Trophoblast cell (in vitro differentiated cells and primary cell): ENCODE results near the gene MACROD2.

Experiments
- DNase-seq, 2 donors: peaks; one replicate each; pipeline ENCODE4 v3.0.0-alpha.2; 2016
- H2AFZ ChIP-seq: 2 replicates; pipeline ENCODE4 v1.6.1; 2013; ENCODE audit warnings: low read length, moderate library complexity, mild to moderate bottlenecking; ENCODE audit not compliant: insufficient read depth, poor library complexity
- H2AK5ac ChIP-seq: 2 replicates; pipeline ENCODE4 v1.6.1; 2013; ENCODE audit warnings: mild to moderate bottlenecking, low read length
- H2BK120ac ChIP-seq: 2 replicates; pipeline ENCODE4 v1.6.1; 2013; ENCODE audit warnings: low read length, mild to moderate bottlenecking, moderate library complexity; ENCODE audit not compliant: insufficient read depth, poor library complexity
- H2BK12ac ChIP-seq: 2 replicates; pipeline ENCODE4 v1.6.1; 2013; ENCODE audit warnings: mild to moderate bottlenecking, low read length, moderate library complexity
- H2BK5ac ChIP-seq: 2 replicates; pipeline ENCODE4 v1.6.1; 2013; ENCODE audit warnings: low read length, low read depth, moderate library complexity, mild to moderate bottlenecking; ENCODE audit not compliant: poor library complexity
- H3K14ac ChIP-seq: 2 replicates; pipeline ENCODE4 v1.6.1; 2013; ENCODE audit warnings: mild to moderate bottlenecking, low read length
- H3K18ac ChIP-seq: 2 replicates; pipeline ENCODE4 v1.6.1; 2013; ENCODE audit warnings: mild to moderate bottlenecking, low read length
- H3K23ac ChIP-seq: 2 replicates; pipeline ENCODE4 v1.6.1; 2013; ENCODE audit warnings: low read length
- H3K27ac ChIP-seq: 2 replicates; pipeline ENCODE4 v1.5.1; 2013; ENCODE audit warnings: low read depth, mild to moderate bottlenecking, inconsistent platforms, low read length, moderate library complexity
- H3K27me3 ChIP-seq: 2 replicates; pipeline ENCODE4 v1.6.1; 2013; ENCODE audit warnings: inconsistent platforms, mild to moderate bottlenecking, low read length, moderate library complexity; ENCODE audit not compliant: insufficient read depth
- H3K36me3 ChIP-seq, 2 experiments: 1 replicate in 1 of 2; 2 replicates in 1 of 2; pipeline ENCODE4 v1.6.1; 2013; ENCODE audit warnings: low read length in 2 of 2, mild to moderate bottlenecking in 2 of 2, moderate library complexity in 1 of 2; ENCODE audit not compliant: insufficient read depth in 2 of 2, control insufficient read depth in 1 of 2
- H3K4ac ChIP-seq: 2 replicates; pipeline ENCODE4 v1.6.1; 2013; ENCODE audit warnings: low read depth, mild to moderate bottlenecking, low read length, moderate library complexity
- H3K4me1 ChIP-seq, 2 experiments: 1 replicate in 1 of 2; 2 replicates in 1 of 2; pipeline ENCODE4 v1.6.1; 2013; ENCODE audit warnings: low read length in 2 of 2, mild to moderate bottlenecking in 2 of 2, moderate library complexity in 1 of 2; ENCODE audit not compliant: insufficient read depth in 2 of 2, control insufficient read depth in 1 of 2
- H3K4me2 ChIP-seq: 2 replicates; pipeline ENCODE4 v1.6.1; 2013; ENCODE audit warnings: inconsistent platforms, mild to moderate bottlenecking, low read length, moderate library complexity
- H3K4me3 ChIP-seq: 2 replicates; pipeline ENCODE4 v1.5.1; 2013; ENCODE audit warnings: mild to moderate bottlenecking, low read depth, low read length, inconsistent platforms
- H3K79me1 ChIP-seq: one replicate; pipeline ENCODE4 v1.6.1; 2013; ENCODE audit warnings: low read length
- H3K79me2 ChIP-seq: 2 replicates; pipeline ENCODE4 v1.6.1; 2013; ENCODE audit warnings: low read length, mild to moderate bottlenecking; ENCODE audit not compliant: control insufficient read depth, insufficient read depth, poor library complexity
- H3K9ac ChIP-seq: 2 replicates; pipeline ENCODE4 v1.6.1; 2013; ENCODE audit warnings: mild to moderate bottlenecking, low read length
- H3K9me3 ChIP-seq: 2 replicates; pipeline ENCODE4 v1.6.1; 2013; ENCODE audit warnings: low read depth, mild to moderate bottlenecking, control low read depth, inconsistent platforms, low read length; ENCODE audit not compliant: insufficient read depth
- H4K12ac ChIP-seq: 2 replicates; pipeline ENCODE4 v1.6.1; 2013; ENCODE audit warnings: low read depth, mild to moderate bottlenecking, low read length, moderate library complexity
- H4K8ac ChIP-seq: 2 replicates; pipeline ENCODE4 v1.6.1; 2013; ENCODE audit warnings: low read depth, mild to moderate bottlenecking, low read length, moderate library complexity
- H4K91ac ChIP-seq: one replicate; pipeline ENCODE4 v1.6.1; 2013; ENCODE audit warnings: low read depth, mild to moderate bottlenecking, low read length, moderate library complexity
- WGBS: extraction: QIAGEN DNeasy Blood & Tissue Kit; methylation state at CpG from one replicate; pipeline ENCODE4 v1.1.7; 2013; ENCODE audit warnings: missing lambda C conversion rate; ENCODE audit not compliant: insufficient read length, insufficient coverage; ENCODE audit errors: extremely low coverage; 5-methylcytosine and 5-hydroxymethylcytosine counted together

Gene MACROD2

DNA sequence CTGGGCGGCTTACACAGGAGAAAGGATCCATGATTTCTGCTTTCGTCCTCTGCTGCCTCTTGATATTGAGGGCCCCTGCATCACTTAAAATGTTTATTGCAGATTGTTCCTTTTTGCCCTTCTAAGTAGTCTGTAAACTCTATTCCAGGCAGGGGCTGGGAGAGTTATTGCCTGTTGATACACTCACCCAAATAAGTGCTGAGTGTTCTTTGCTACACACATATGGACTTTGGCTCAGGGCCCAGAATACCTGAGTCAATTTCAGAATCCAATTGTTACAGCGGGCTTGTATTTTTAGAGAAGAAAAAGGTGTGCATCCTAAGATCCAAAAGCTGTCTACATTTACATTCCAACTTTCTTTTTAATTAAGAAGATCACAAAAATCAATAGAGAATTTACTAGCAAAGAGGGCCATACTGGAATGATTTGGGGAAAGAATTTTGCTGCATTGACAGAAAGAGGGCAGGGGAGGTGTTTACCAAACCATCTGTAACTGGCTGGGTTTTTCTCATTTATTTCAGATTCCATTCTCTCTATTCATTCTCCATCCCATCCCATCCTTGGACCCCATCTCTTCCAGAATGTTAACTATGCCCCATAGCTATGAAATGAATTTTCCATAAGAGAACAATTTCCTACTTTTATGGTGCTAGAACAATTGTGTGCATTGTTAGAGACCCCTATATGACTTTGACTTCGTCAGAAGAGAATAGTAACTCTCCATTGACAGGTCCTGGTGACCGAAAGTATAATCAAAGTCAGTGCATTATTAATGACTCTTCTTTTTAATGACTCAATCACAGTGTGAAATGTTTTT is 1302.0 kb downstream of the MACROD2 start:
- no CpG with 5 or more reads among the region's 5 CpGs for WGBS
- Histone ChIP-seq H3K27me3 (no peaks in the 10 kb centered on the region), H3K4me2 (no peak overlapping the region), H2BK120ac (no peak overlapping the region), H3K9me3 (no peaks in the 10 kb centered on the region), H2BK5ac (no peak overlapping the region), H3K4me3 (no peak overlapping the region), H3K4ac (no peak overlapping the region), H3K36me3 (no peaks in the 10 kb centered on the region), H3K9ac (no peak overlapping the region), H3K4me1 (no peaks in the 10 kb centered on the region), H2AK5ac (no peak overlapping the region), H2AFZ (no peak overlapping the region), H3K18ac (no peak overlapping the region), H4K12ac (no peak overlapping the region), H3K79me2 (no peaks in the 10 kb centered on the region), H3K14ac (no peak overlapping the region), H3K79me1 (no peaks in the 10 kb centered on the region), H2BK12ac (no peak overlapping the region), H3K27ac (no peak overlapping the region), H4K91ac (no peak overlapping the region), H4K8ac (no peak overlapping the region), H3K23ac (no peak overlapping the region)
- no peak for DNase-seq

DNA sequence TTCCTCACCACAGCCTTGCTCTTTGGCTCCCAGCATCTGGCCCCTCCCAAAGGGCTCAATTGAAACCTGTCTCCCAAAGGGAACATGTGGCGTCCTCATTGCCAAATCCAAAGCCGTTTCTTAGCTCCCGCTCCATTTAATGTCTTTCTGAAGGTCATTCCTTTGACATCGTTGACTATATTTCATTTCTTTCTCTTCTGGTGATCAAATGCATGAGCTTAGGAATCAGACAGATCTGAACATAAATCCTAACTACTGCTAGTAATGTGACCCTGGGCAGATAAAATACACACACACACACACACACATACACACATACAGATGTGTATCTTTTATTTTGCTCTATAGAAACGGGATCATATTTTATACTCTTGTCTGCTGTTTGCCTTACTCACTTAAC is 1306.8 kb downstream of the MACROD2 start:
- Histone ChIP-seq H3K9ac (no peak overlapping the region), H3K14ac (no peak overlapping the region), H2BK120ac (no peak overlapping the region), H3K4me2 (no peak overlapping the region), H3K36me3 (no peaks in the 10 kb centered on the region), H2AFZ (no peak overlapping the region), H2BK5ac (no peak overlapping the region), H3K4me1 (no peaks in the 10 kb centered on the region), H3K79me2 (no peaks in the 10 kb centered on the region), H4K8ac (no peak overlapping the region), H3K79me1 (no peaks in the 10 kb centered on the region), H4K91ac (no peak overlapping the region), H3K27me3 (no peaks in the 10 kb centered on the region), H3K18ac (no peak overlapping the region), H2AK5ac (no peak overlapping the region), H3K4ac (no peak overlapping the region), H2BK12ac (no peak overlapping the region), H4K12ac (no peak overlapping the region), H3K27ac (no peak overlapping the region), H3K4me3 (no peak overlapping the region), H3K23ac (no peak overlapping the region), H3K9me3 (no peaks in the 10 kb centered on the region)
- DNase-seq = no peak
- WGBS = no CpG with 5 or more reads among the region's 5 CpGs

DNA sequence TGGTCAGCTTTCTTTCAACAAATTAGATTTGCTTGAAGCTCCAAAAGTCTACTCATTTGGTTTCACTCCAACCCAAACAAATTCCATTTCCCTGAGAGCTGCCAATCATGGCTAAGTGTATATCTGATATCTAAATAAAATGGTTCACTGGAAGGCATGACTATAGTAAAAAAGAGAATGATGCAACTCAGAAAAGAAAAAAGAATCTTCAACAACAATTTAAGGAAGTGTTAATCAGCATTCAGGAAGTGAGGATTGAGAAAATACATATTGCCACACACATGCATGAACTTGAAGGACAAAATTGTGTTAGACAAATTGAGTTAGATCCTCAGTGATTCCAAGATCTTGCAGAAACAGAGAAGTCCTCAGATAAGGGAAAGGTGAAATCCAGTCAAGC is 1315.0 kb downstream of the MACROD2 start:
- Histone ChIP-seq H4K91ac (no peak overlapping the region), H2AFZ (no peak overlapping the region), H3K27me3 (no peaks in the 10 kb centered on the region), H2BK120ac (no peak overlapping the region), H3K9me3 (no peaks in the 10 kb centered on the region), H3K4ac (no peak overlapping the region), H3K23ac (no peak overlapping the region), H4K8ac (no peak overlapping the region), H3K36me3 (no peaks in the 10 kb centered on the region), H2BK12ac (no peak overlapping the region), H3K79me2 (no peaks in the 10 kb centered on the region), H2AK5ac (no peak overlapping the region), H3K18ac (no peak overlapping the region), H3K9ac (no peak overlapping the region), H4K12ac (no peak overlapping the region), H3K4me3 (no peak overlapping the region), H3K14ac (no peak overlapping the region), H3K27ac (no peak overlapping the region), H3K79me1 (no peaks in the 10 kb centered on the region), H3K4me1 (no peaks in the 10 kb centered on the region), H3K4me2 (no peak overlapping the region), H2BK5ac (no peak overlapping the region)
- peak in 1 of 2 donors; percentile 3 for DNase-seq

DNA sequence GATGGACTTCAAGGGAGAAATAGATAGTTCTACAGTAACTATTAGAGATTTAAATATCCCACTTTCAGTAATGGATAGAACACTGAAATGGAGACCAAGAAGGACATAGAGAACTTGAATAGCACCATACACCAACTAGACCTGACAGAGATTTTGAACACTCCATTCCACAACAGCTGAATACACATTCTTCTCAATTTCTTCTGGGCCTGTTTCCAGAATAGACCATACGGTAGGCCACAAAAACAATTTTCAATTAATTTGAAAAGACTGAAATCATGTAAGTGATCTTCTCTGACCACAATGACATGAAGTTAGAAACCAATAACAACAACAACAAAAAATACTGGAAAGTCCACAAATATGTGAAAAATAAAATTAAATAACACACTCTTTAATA is 1321.2 kb downstream of the MACROD2 start:
- no peaks in the 10 kb centered on the region for H3K27me3 ChIP-seq
- no peaks in the 10 kb centered on the region for H3K79me2 ChIP-seq
- H3K9ac ChIP-seq = no peak overlapping the region
- H2AK5ac ChIP-seq = no peak overlapping the region
- H3K23ac ChIP-seq = no peak overlapping the region
- H2AFZ ChIP-seq = no peak overlapping the region
- H3K4me3 ChIP-seq = no peak overlapping the region
- H3K4me2 ChIP-seq = no peak overlapping the region
- no peak overlapping the region for H3K27ac ChIP-seq
- no peak overlapping the region for H2BK120ac ChIP-seq
- no peak overlapping the region for H4K91ac ChIP-seq
- H4K12ac ChIP-seq = no peak overlapping the region
- no peak overlapping the region for H2BK12ac ChIP-seq
- no CpG with 5 or more reads among the region's 1 CpG for WGBS
- no peak for DNase-seq
- H2BK5ac ChIP-seq = no peak overlapping the region
- H4K8ac ChIP-seq = no peak overlapping the region
- no peaks in the 10 kb centered on the region for H3K79me1 ChIP-seq
- no peaks in the 10 kb centered on the region for H3K9me3 ChIP-seq
- no peak overlapping the region for H3K18ac ChIP-seq
- H3K36me3 ChIP-seq = no peaks in the 10 kb centered on the region
- no peak overlapping the region for H3K4ac ChIP-seq
- H3K4me1 ChIP-seq = no peaks in the 10 kb centered on the region
- H3K14ac ChIP-seq = no peak overlapping the region
